ENCODE results near the gene STK11IP.

Gene STK11IP

DNA sequence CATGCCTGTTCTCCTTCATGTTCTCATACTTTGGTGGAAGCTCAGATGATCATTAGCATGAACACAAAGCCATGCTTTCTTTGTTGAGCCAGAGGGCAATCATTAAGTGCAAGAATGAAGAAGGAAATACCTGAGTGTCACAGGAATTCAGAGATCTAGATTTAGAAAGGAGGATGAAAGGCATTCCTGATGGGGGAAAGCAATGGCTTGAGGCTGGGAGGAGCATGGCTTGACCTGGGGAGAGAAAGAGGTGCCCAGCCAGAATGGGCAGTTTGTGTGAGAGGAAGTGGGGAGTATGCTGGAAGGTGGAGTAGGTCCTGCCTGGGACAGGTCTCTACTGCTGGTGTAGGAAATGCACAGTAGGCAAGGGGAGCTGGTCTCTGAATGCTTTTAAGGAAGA is 64.9 kb downstream of the STK11IP start:
- DNase-seq = no peak

DNA sequence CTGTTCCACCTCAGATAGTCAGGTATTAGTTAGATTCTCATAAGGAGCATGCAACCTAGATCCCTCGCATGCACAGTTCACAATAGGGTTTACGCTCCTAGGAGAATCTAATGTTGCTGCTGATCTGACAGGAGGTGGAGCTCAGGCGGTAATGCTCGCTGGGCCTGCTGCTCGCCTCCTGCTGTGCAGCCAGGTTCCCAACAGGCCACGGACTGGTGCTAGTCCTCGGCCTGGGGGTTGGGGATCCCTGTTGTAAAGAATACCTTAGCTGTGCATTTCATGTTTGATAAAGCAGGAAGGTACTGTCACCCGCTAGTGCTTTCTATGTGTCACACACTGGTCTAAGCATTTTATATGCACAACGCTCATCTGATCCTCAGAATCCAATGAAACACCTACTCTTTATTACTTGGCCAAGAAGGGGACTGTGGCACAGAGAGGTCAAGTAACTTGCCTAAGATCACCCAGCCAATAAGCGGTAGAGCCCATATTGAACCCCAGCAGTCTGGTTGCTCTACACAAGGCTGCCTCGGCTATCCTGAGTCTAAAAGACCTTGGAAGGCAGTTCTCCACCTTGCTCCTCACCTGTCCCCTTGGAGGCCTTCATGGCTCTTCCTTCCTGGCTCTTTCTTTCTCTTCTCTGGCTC is 65.6 kb downstream of the STK11IP start:
- DNase-seq = no peak

DNA sequence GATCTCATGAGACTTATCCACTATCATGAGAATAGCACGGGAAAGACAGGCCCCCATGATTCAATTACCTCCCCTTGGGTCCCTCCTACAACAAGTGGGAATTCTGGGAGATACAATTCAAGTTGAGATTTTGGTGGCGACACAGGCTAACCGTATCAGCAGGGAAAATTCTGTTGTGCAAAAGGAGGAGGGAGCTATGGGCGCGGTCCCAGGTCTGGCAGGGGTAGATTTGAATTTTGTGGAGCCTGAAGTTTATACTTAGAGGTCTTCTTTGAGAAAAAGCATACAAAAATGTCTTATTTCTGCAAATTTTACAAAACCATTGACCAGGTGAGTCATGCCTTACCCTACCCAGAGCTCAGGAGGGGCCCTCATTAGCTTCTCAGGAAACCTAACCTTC is 66.4 kb downstream of the STK11IP start:
- no peak for DNase-seq

DNA sequence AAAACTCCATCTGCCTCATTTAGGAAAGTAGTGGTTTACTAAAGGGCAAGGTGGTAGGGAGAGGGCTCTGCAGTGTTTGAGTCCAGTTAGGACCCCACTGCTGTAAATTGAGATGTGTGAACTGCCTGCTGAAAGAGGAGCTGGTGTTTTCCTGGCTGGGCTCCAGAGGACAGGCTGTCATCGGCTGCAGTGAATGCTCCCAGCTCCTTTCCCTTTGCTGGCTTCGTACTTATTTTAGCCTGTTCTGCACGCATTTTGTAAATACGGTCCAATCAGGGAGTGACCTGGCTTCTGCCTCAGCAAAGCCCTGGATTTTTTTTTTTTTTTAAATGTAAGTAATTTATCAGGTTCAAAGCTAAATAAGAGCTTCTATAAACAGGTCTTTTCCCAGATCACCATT is 67.3 kb downstream of the STK11IP start:
- no peak for DNase-seq

GRCh38 chr2:219665926-219666325 is 68.3 kb downstream of the STK11IP start:
- no peak for DNase-seq
